Measurements from ENCODE around the gene IL4R. TPM values are rescaled to one million over a fixed set of nuclear protein-coding genes. Genes with fewer than 3 reads are reported as not detected.
"Not testable (repeated sequence)": the region's sequence is repeated elsewhere in the genome, so short reads cannot be mapped to it uniquely, and the experiment has no call there.

IL4R gene
- polyA plus RNA-seq, 5 donors, result 27.7 to 37.6 (median 34.4) TPM

DNA sequence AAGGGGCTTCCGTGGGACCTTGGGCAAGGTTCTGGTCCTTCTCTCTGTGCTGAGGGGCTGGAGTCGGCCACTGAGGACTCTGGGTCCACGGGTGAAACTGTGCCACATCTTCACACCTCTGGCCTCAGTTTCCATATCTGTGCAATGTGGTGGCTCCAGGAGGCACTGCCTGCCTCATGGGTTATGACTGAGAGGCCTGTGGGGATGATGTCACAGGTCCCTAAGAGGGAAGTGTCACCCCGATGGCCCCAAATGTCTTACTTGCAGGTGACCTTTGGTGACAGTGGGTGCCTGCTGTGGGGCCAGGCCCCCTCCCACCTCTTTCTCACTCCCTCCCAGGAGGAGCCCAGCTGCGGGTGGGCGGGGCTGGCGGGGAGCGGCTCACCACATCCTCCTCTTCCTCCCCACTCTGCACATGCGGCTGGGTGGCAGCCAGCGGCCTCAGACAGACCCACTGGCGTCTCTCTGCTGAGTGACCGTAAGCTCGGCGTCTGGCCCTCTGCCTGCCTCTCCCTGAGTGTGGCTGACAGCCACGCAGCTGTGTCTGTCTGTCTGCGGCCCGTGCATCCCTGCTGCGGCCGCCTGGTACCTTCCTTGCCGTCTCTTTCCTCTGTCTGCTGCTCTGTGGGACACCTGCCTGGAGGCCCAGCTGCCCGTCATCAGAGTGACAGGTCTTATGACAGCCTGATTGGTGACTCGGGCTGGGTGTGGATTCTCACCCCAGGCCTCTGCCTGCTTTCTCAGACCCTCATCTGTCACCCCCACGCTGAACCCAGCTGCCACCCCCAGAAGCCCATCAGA lies 88.2 kb downstream of the IL4R start, which contains the start of gene IL21R:
IL21R (plus strand) TSS at position 407 of the 801 bp plus-strand sequence. CDS start 27,898 bp downstream, outside the sequence.
- DNase-seq, result peak; percentile 53 to 61

GRCh38 chr16:27402569-27402963 lies 88.8 kb downstream of the IL4R start:
- no peak for DNase-seq

GRCh38 chr16:27402964-27403600 lies 89.3 kb downstream of the IL4R start:
- DNase-seq, result no peak

DNA sequence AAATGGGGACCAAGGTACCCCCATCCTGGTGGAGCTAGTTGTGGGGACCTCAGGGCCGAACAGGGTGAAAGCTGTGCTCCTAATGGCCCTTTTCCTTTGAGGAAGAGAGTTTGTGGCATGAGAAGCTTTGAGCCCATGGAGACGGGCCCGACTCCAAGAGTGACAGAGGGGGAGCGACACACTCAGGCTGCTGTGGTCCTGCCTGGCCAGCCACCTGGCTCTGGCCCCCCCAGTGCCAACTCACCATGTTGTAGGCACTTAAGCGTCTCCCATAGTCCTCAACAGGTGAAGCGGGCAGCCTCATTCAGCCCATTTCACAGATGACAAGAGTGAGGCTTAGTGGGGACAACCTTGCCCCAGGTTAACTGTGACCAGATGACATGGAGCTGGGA lies 89.8 kb downstream of the IL4R start:
- no peak for DNase-seq

GRCh38 chr16:27404163-27404823 lies 90.5 kb downstream of the IL4R start:
- no peak for DNase-seq

- peak in 1 of 2 donors; percentile 28 for DNase-seq
These were observed 92.0 kb downstream of the IL4R start for GRCh38 chr16:27405546-27406451.

DNA sequence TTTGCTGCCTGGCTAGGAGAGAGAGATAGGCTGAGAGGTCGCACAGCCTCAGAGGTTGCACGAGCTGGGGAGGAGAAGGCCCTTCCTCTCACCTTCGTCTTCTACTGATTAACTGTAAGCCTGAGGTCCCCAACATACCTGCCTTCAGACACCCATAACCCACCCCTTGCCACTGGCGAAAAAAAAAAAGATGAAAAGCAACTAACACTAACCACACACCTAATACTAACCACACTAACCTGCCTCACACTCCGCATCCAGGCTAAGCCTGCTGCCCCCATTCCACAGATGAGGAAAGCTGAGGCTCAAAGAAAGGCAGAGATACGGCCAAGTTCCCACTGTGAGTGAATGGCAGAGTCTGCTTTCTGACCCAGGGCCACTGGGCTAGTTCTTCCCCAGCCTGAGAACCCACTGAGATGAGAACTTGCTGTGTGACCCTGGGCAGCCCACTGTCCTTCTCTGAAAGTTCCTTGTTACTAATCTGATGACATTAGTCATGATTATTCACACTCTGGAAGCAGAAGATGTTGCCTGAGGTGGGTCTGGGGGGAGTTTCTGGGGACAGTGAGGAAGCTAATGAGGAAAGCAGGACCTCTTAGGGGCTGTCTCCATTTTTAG lies 92.8 kb downstream of the IL4R start:
- DNase-seq, result no peak

- DNase-seq, result no peak
These were observed 93.4 kb downstream of the IL4R start for GRCh38 chr16:27407133-27407532.

DNA sequence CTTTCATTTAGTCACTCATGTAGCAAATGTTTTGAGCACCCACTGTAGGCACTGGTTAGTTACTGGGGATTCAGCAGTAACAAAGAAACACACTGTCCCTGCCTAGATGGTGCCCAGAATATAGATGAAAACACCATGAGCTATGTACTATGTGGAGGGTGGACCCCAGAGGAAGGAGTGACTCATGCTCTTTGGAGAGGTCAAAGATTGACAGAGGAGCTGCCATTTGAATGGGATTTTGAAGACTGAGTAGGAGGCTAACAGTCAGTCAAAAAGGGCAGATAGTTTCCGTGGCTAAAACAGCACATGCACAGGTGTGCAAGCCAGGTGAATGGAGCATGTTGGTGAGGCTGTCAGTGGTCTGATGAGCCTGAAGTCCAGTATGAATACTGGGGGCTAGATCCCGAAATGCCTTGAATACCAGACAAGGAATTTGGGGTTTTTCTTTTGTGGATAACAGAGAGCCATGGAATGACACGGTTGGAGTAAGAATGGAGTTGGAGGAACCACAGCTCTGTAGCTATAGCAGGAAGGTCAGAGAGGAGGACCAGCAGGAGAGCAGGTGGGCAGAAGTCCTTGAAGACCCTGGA lies 94.3 kb downstream of the IL4R start:
- DNase-seq, result no peak

- DNase-seq, result no peak
These were observed 94.8 kb downstream of the IL4R start for GRCh38 chr16:27408602-27409031.

GRCh38 chr16:27409958-27410357 lies 96.2 kb downstream of the IL4R start:
- not testable (repeated sequence) for DNase-seq

GRCh38 chr16:27410761-27411160 lies 97.0 kb downstream of the IL4R start:
- no peak for DNase-seq

- DNase-seq, result no peak
These were observed 100.2 kb downstream of the IL4R start for GRCh38 chr16:27413956-27414355.

Other genes starting within 250 kb of the IL4R start
- not detected for gene C16orf82, start 247.0 kb upstream of the IL4R start, polyA plus RNA-seq (ENCODE audit: insufficient read depth in 1 of 5, insufficient read length in 5 of 5, low replicate concordance in 1 of 5)
- gene KDM8, start 110.4 kb upstream of the IL4R start, polyA plus RNA-seq (ENCODE audit: insufficient read depth in 1 of 5, insufficient read length in 5 of 5, low replicate concordance in 1 of 5), result 1 to 10 TPM; 8.1 to 10.0 (median 8.8) TPM
- gene NSMCE1, start 45.2 kb upstream of the IL4R start, polyA plus RNA-seq (ENCODE audit: insufficient read depth in 1 of 5, insufficient read length in 5 of 5, low replicate concordance in 1 of 5), result 10 to 100 TPM; 64.5 to 69.8 (median 67.3) TPM
- 1 to 10 TPM; 1.2 to 5.5 (median 4.1) TPM for gene IL21R, start 88.2 kb downstream of the IL4R start, polyA plus RNA-seq (ENCODE audit: insufficient read depth in 1 of 5, insufficient read length in 5 of 5, low replicate concordance in 1 of 5)
- 100 to 1,000 TPM in 2 of 5 donors, 10 to 100 TPM in 3; 73.5 to 112 (median 85.6) TPM for gene GTF3C1, start 235.9 kb downstream of the IL4R start, polyA plus RNA-seq (ENCODE audit: insufficient read depth in 1 of 5, insufficient read length in 5 of 5, low replicate concordance in 1 of 5)
- 10 to 100 TPM; 16.2 to 24.7 (median 21.3) TPM for gene KATNIP, start 236.2 kb downstream of the IL4R start, polyA plus RNA-seq (ENCODE audit: insufficient read depth in 1 of 5, insufficient read length in 5 of 5, low replicate concordance in 1 of 5)

Data from right lung (tissue), 5 donors.